ENCODE results near the gene PPP2R5C.

Gene PPP2R5C

GRCh38 chr14:101859958-101860357 is 98.4 kb downstream of the PPP2R5C start:
- Histone ChIP-seq H3K4me3 (no peak overlapping the region), H3K27ac (no peak overlapping the region)
- no peak for DNase-seq (ENCODE audit: low spot score)
- TF ChIP-seq, protein P1, sequence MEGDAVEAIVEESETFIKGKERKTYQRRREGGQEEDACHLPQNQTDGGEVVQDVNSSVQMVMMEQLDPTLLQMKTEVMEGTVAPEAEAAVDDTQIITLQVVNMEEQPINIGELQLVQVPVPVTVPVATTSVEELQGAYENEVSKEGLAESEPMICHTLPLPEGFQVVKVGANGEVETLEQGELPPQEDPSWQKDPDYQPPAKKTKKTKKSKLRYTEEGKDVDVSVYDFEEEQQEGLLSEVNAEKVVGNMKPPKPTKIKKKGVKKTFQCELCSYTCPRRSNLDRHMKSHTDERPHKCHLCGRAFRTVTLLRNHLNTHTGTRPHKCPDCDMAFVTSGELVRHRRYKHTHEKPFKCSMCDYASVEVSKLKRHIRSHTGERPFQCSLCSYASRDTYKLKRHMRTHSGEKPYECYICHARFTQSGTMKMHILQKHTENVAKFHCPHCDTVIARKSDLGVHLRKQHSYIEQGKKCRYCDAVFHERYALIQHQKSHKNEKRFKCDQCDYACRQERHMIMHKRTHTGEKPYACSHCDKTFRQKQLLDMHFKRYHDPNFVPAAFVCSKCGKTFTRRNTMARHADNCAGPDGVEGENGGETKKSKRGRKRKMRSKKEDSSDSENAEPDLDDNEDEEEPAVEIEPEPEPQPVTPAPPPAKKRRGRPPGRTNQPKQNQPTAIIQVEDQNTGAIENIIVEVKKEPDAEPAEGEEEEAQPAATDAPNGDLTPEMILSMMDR (IDR thresholded peaks at IDR 0.05) = no peak

DNA sequence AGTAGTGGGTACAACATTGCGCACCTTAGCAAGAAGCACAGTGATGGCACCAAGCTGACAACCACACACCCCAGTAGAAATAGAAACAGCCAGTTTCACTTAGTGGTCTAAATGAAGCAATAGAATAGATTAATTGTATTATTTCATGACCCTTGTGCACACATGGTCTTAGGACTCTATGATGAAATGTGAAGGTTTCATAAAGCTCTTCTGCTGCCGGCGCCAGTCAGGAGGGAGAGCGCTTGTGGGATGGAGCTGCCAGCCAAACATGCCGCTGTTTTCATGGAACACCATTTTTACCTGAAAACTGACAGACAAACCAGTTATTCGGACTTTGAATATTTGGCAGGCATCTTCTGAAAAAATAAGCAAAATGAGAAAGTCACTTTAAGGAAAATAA is 100.0 kb downstream of the PPP2R5C start:
- no peak for DNase-seq (ENCODE audit: low spot score)
- TF ChIP-seq, protein P1 (IDR thresholded peaks at IDR 0.05) = no peak
- Histone ChIP-seq H3K27ac (no peak overlapping the region), H3K4me3 (no peak overlapping the region)

DNA sequence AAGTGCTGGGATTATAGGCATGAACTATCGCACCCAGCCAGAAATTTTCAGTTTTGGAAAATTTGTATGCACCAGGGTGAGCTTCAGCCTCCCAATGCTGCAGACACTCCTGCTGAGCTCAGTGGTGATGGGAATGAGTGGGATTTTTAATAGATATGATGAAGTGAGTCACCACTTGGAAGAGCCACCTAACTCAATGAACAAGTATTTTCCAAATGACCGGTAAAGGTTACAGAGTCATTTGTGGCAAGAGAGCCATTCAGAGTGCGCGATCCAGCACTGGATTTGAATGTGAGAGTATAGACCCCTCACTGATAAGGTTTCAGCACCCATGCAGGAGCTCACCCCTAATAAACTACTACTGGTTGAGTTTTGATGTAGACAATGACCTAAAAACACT is 100.7 kb downstream of the PPP2R5C start:
- no peak overlapping the region for H3K4me3 ChIP-seq
- TF ChIP-seq, protein P1 (IDR thresholded peaks at IDR 0.05) = no peak
- no peak for DNase-seq (ENCODE audit: low spot score)
- no peak overlapping the region for H3K27ac ChIP-seq

DNA sequence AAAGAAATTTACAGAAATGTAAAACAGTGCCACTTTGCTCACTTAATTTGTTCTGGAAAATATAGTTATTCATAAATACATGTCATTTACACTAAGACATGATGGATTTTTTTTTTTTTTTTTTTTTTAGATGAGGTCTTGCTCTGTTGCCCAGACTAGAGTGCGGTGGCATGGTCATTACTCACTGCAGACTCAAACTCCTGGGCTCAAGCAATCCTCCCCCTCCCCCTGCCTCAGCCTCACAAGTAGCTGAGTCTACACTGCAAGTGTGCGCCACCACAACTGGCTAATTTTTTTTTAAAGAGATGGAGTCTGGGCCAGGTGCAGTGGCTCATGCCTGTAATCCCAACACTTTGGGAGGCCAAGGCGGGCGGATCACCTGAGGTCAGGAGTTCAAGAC is 101.2 kb downstream of the PPP2R5C start:
- H3K4me3 ChIP-seq = no peak overlapping the region
- no peak overlapping the region for H3K27ac ChIP-seq
- TF ChIP-seq, protein P1 (IDR thresholded peaks at IDR 0.05) = no peak
- DNase-seq (ENCODE audit: low spot score) = no peak

DNA sequence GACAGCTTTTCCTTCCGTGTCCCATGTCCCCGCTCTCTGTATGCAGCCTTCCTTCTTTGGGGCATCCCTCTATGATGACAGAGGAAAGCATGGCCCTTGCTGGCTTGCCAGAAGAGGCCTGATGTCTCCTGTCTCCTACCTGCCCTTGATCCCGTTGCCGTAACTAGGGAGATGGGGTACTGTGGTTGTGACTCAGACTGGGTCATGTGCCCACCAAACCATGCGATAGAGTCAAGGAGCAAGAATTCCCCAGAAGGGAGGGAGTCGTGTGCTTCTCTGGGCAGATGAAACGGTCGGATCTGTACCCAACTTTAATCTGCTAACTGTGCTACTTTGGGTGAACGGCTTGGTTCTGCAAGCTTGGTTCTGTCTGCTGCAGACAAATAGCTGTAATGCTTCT is 103.8 kb downstream of the PPP2R5C start:
- H3K4me3 ChIP-seq = no peak overlapping the region
- TF ChIP-seq, protein P1 (IDR thresholded peaks at IDR 0.05) = no peak
- H3K27ac ChIP-seq = no peak overlapping the region
- no peak for DNase-seq (ENCODE audit: low spot score)

GRCh38 chr14:101867854-101868253 is 106.3 kb downstream of the PPP2R5C start:
- TF ChIP-seq, protein P1 (IDR thresholded peaks at IDR 0.05) = no peak
- no peak overlapping the region for H3K27ac ChIP-seq
- DNase-seq (ENCODE audit: low spot score) = no peak
- no peak overlapping the region for H3K4me3 ChIP-seq

DNA sequence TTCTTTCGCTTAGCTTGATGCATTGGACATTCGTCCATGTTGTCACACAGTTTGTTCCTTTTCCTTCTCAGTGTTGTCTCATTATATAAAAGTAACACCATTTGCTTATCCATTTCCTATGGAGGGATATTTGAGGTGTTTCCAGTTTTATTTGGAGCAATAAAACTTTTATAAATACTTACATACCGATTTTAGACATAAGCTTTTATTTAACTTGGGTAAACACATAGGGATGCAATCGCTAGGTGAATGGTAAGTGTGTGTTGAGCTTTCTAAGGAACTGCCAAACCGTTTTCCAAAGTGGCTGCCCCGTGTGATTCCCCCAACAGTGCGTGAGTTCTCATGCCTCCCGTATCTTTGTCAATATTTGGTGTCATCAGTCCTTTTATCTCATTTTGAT is 107.7 kb downstream of the PPP2R5C start:
- TF ChIP-seq, protein P1 (IDR thresholded peaks at IDR 0.05) = no peak
- Histone ChIP-seq H3K4me3 (no peak overlapping the region), H3K27ac (no peak overlapping the region)
- DNase-seq (ENCODE audit: low spot score) = no peak
